Stimulated activated CD8-positive, alpha-beta memory T cell treated with anti-CD3 and anti-CD28 coated beads, Interleukin-15, amount 100 ng/mL, for 4 hours (primary cell): ENCODE results near the gene MRPS34.
A peak's percentile ranks its signal among the peaks of the same experiment; 100 is the strongest.

Source experiments
- DNase-seq, 2 donors: peaks; one replicate each; pipeline ENCODE4 v3.0.0-alpha.2; 2020; ENCODE audit warnings: low read depth in 2 of 2

MRPS34 gene

GRCh38 chr16:1770328-1771187 lies 2.4 kb downstream of the MRPS34 start:
- peak in 1 of 2 donors; percentile 20 for DNase-seq

GRCh38 chr16:1769402-1770300 lies 3.3 kb downstream of the MRPS34 start:
- DNase-seq: no peak

- no peak for DNase-seq
Measured at GRCh38 chr16:1768767-1769401, 4.0 kb downstream of the MRPS34 start.

GRCh38 chr16:1768061-1768766 lies 4.7 kb downstream of the MRPS34 start:
- no peak for DNase-seq

GRCh38 chr16:1767116-1767994 lies 5.6 kb downstream of the MRPS34 start:
- DNase-seq: no peak

- no peak for DNase-seq
Measured at GRCh38 chr16:1766701-1767100, 6.2 kb downstream of the MRPS34 start.

- DNase-seq: no peak
Measured at GRCh38 chr16:1766231-1766630, 6.7 kb downstream of the MRPS34 start.

- DNase-seq: no peak
Measured at GRCh38 chr16:1765826-1766225, 7.1 kb downstream of the MRPS34 start.

GRCh38 chr16:1764971-1765370 lies 8.0 kb downstream of the MRPS34 start:
- no peak for DNase-seq

- no peak for DNase-seq
Measured at GRCh38 chr16:1763521-1764511, 9.1 kb downstream of the MRPS34 start.

- DNase-seq: no peak
Measured at GRCh38 chr16:1762879-1763520, 9.9 kb downstream of the MRPS34 start.

GRCh38 chr16:1762196-1762878 lies 10.6 kb downstream of the MRPS34 start:
- no peak for DNase-seq

- DNase-seq: no peak
Measured at GRCh38 chr16:1761751-1762150, 11.2 kb downstream of the MRPS34 start.

- DNase-seq: no peak
Measured at GRCh38 chr16:1760911-1761310, 12.0 kb downstream of the MRPS34 start.

GRCh38 chr16:1759511-1759910 lies 13.4 kb downstream of the MRPS34 start:
- DNase-seq: no peak

GRCh38 chr16:1758923-1759322 lies 14.0 kb downstream of the MRPS34 start:
- no peak for DNase-seq

GRCh38 chr16:1757714-1758461 lies 15.0 kb downstream of the MRPS34 start:
- DNase-seq: no peak

GRCh38 chr16:1754204-1754603 lies 18.7 kb downstream of the MRPS34 start:
- DNase-seq: no peak
